OCI-LY3 (cell line): ENCODE data around the gene S1PR2.

ENCODE experiments used
- H2AFZ ChIP-seq: fragments of 200-600, 300-600 bp; shearing (Covaris generic); 2 replicates; pipeline ENCODE4 v1.6.0; 2014; ENCODE audit warnings: antibody characterized with exemption, low read depth, low read length
- H3K27ac ChIP-seq: fragments of 200-600, 300-600 bp; sonication (generic); 2 replicates; pipeline ENCODE4 v1.5.1; 2014; ENCODE audit warnings: mild to moderate bottlenecking, low read length, moderate library complexity, mixed read lengths
- H3K27me3 ChIP-seq: fragments of 200-600, 300-600 bp; sonication (generic); 2 replicates; pipeline ENCODE4 v1.6.1; 2014; ENCODE audit warnings: low read depth, low read length, mixed read lengths
- H3K36me3 ChIP-seq: fragments of 200-600, 300-600 bp; sonication (generic); replicated peaks from 2 replicates; pipeline ENCODE3; 2014; ENCODE audit warnings: low read depth, low read length, mixed read lengths
- H3K4me1 ChIP-seq: fragments of 300-600, 200-600 bp; sonication (generic); 2 replicates; pipeline ENCODE4 v1.6.1; 2014; ENCODE audit warnings: low read length, mixed read lengths
- H3K4me2 ChIP-seq: fragments of 200-600, 300-600 bp; sonication (generic); 2 replicates; pipeline ENCODE4 v1.6.1; 2014; ENCODE audit warnings: low read length, mixed read lengths
- H3K4me3 ChIP-seq: fragments of 300-600, 200-600 bp; sonication (generic); 2 replicates; pipeline ENCODE4 v1.5.1; 2014; ENCODE audit warnings: antibody characterized with exemption, mild to moderate bottlenecking, low read length, moderate library complexity
- H3K79me2 ChIP-seq: fragments of 300-600, 200-600 bp; shearing (Covaris generic); 2 replicates; pipeline ENCODE4 v1.6.1; 2014; ENCODE audit warnings: mild to moderate bottlenecking, low read length, mixed read lengths
- H3K9ac ChIP-seq: fragments of 300-600, 200-600 bp; shearing (Covaris generic); 2 replicates; pipeline ENCODE4 v1.6.0; 2014; ENCODE audit warnings: mild to moderate bottlenecking, low read length, moderate library complexity
- H3K9me3 ChIP-seq: fragments of 200-600, 300-600 bp; shearing (Covaris generic); 2 replicates; pipeline ENCODE4 v1.6.1; 2014; ENCODE audit warnings: low read length, mixed read lengths; ENCODE audit not compliant: insufficient read depth
- H4K20me1 ChIP-seq: fragments of 200-600, 300-600 bp; sonication (generic); 2 replicates; pipeline ENCODE4 v1.6.1; 2016; ENCODE audit warnings: low read length, mixed read lengths; ENCODE audit not compliant: insufficient read depth
- EZH2phosphoT487 ChIP-seq: fragments of 200-600 bp; shearing (Covaris generic); IDR thresholded peaks from 2 replicates; pipeline ENCODE4 v1.6.1; 2018; ENCODE audit warnings: antibody characterized with exemption, mixed run types, low read depth
- TF ChIP-seq, protein P1 (sequence below): fragments of 200-600, 300-600 bp; sonication (generic); IDR thresholded peaks from 2 replicates; pipeline ENCODE4 v1.5.1; 2014; ENCODE audit warnings: antibody characterized with exemption, low read length, low read depth

Gene S1PR2

DNA sequence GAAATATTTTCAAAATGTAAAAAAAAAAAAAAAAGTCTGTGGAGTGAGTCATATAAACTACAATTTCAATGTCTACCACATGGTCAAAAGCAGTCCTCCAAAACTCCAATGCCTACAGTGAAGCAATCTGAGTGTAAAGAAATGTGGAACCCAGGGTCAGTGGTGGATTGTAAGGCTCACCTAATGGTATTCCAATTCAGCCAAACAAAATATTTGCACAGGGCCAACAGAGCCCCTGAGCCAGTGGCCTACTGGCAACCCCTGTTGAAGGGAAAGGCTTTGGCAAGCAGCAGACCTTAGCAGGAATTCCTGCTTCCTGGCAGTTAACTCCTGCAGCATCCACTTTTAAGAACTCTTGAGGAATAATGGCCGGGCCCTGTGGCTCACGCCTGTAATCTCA, 39.8 kb downstream of the S1PR2 start:
- Histone ChIP-seq H3K9ac (no peak overlapping the region), H3K9me3 (no peaks in the 10 kb centered on the region), H3K4me2 (no peak overlapping the region), H4K20me1 (peaks cover 50% of the 10 kb centered on the region), H3K79me2 (peaks cover 87% of the 10 kb centered on the region), H3K27ac (no peak overlapping the region), H3K36me3 (peaks cover 27% of the 10 kb centered on the region), H2AFZ (no peak overlapping the region), H3K4me3 (no peak overlapping the region), H3K27me3 (no peaks in the 10 kb centered on the region), H3K4me1 (peaks cover 11% of the 10 kb centered on the region)
- TF ChIP-seq, protein P1, sequence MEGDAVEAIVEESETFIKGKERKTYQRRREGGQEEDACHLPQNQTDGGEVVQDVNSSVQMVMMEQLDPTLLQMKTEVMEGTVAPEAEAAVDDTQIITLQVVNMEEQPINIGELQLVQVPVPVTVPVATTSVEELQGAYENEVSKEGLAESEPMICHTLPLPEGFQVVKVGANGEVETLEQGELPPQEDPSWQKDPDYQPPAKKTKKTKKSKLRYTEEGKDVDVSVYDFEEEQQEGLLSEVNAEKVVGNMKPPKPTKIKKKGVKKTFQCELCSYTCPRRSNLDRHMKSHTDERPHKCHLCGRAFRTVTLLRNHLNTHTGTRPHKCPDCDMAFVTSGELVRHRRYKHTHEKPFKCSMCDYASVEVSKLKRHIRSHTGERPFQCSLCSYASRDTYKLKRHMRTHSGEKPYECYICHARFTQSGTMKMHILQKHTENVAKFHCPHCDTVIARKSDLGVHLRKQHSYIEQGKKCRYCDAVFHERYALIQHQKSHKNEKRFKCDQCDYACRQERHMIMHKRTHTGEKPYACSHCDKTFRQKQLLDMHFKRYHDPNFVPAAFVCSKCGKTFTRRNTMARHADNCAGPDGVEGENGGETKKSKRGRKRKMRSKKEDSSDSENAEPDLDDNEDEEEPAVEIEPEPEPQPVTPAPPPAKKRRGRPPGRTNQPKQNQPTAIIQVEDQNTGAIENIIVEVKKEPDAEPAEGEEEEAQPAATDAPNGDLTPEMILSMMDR: no peak
- no peak for TF ChIP-seq EZH2phosphoT487

DNA sequence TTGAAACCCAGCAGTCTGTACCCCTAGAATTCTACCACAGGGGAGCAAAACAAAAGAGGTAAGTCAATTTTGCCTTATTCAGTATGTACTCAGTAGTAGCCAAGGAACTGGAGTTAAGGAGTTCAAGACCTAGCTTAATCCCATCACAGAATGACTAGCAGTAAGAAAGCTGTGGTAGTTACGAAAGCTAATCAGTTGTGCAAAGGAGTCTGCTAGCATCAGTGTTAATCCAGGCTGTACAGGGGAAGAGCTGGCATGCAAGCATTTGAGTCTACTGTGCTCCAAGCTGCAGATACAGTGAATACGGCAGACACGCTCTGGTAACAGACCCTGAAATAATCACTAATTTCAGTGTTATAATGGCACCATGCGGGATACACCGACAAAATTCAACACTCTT, 41.1 kb downstream of the S1PR2 start:
- no peak overlapping the region for H3K4me2 ChIP-seq

DNA sequence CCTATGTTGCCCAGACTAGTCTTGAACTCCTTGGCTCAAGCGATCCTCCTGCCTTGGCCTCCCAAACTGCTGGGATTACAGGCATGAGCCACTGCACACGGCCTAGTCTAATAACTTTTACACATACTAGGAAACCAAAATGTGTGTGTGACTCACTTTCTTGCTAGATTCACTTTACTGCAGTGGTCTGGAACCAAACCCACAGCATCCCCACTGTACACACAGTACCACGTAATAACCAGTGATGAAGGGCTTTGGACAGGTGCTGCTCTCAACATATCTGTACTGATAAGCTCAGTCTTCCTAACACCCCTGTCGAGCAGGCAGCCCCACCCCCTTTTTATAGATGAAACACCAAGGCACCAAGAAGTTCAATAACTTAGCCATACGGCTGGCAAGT, 41.5 kb downstream of the S1PR2 start:
- H3K9ac ChIP-seq: no peak overlapping the region
- H3K79me2 ChIP-seq: peaks cover 100% of the 10 kb centered on the region
- no peak overlapping the region for H3K4me3 ChIP-seq
- TF ChIP-seq, protein P1: no peak
- no peak for TF ChIP-seq EZH2phosphoT487
- no peaks in the 10 kb centered on the region for H3K27me3 ChIP-seq
- no peaks in the 10 kb centered on the region for H3K9me3 ChIP-seq
- H3K36me3 ChIP-seq: peaks cover 38% of the 10 kb centered on the region
- H2AFZ ChIP-seq: no peak overlapping the region
- H4K20me1 ChIP-seq: peaks cover 64% of the 10 kb centered on the region
- H3K4me1 ChIP-seq: peaks cover 6% of the 10 kb centered on the region
- H3K27ac ChIP-seq: no peak overlapping the region
- H3K4me2 ChIP-seq: no peak overlapping the region

More for the DNA sequence above, 41.1 kb downstream of the S1PR2 start:
- H4K20me1 ChIP-seq: peaks cover 61% of the 10 kb centered on the region
- no peak overlapping the region for H3K9ac ChIP-seq
- H3K27me3 ChIP-seq: no peaks in the 10 kb centered on the region
- no peak for TF ChIP-seq EZH2phosphoT487
- TF ChIP-seq, protein P1: no peak
- H3K36me3 ChIP-seq: peaks cover 35% of the 10 kb centered on the region
- H3K79me2 ChIP-seq: peaks cover 97% of the 10 kb centered on the region
- H3K9me3 ChIP-seq: no peaks in the 10 kb centered on the region
- no peak overlapping the region for H3K27ac ChIP-seq
- no peak overlapping the region for H2AFZ ChIP-seq
- peaks cover 6% of the 10 kb centered on the region for H3K4me1 ChIP-seq
- H3K4me3 ChIP-seq: no peak overlapping the region

DNA sequence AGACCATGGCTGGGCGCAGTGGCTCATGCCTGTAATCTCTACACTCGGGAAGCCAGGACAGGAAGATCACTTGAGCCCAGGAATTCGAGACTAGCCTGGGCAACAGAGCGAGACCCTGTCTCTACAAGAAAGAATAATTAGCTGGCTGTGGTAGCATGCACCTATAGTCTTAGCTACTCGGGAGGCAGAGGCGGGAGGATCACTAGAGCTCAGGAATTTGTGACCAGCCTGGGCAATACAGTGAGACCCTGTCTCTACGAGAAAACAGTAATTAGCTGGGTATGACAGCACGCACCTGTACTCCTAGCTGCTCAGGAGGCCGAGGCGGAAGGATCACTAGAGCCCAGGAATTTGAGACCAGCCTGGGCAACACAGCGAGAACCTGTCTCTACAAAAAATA, 43.8 kb downstream of the S1PR2 start:
- TF ChIP-seq EZH2phosphoT487: no peak
- TF ChIP-seq, protein P1: no peak
- Histone ChIP-seq H3K27ac (no peak overlapping the region), H3K4me3 (no peak overlapping the region), H3K4me2 (no peak overlapping the region), H3K9ac (no peak overlapping the region), H2AFZ (no peak overlapping the region), H3K36me3 (peaks cover 40% of the 10 kb centered on the region), H4K20me1 (peaks cover 73% of the 10 kb centered on the region), H3K79me2 (peaks cover 99% of the 10 kb centered on the region), H3K9me3 (no peaks in the 10 kb centered on the region), H3K4me1 (no peaks in the 10 kb centered on the region), H3K27me3 (no peaks in the 10 kb centered on the region)
